Endothelial cell of umbilical vein (primary cell): ENCODE data around the gene TENT4A.

Experiments used
- GATA2 ChIP-seq: IDR thresholded peaks from 2 replicates; pipeline ENCODE4 v1.7.0; 2011; ENCODE audit warnings: low read depth, mild to moderate bottlenecking, moderate library complexity, mixed read lengths, low read length; ENCODE audit not compliant: insufficient read length, insufficient read depth
- POLR2A ChIP-seq: IDR thresholded peaks from 2 replicates; pipeline ENCODE4 v1.6.1; 2012; ENCODE audit warnings: low read depth, mild to moderate bottlenecking, control low read depth, low read length
- POLR2AphosphoS5 ChIP-seq: IDR thresholded peaks from 2 replicates; pipeline ENCODE4 v1.6.1; 2012; ENCODE audit warnings: low read depth, mild to moderate bottlenecking, control low read depth, low read length, moderate library complexity; ENCODE audit not compliant: insufficient read depth
- TF ChIP-seq, protein P1 (sequence below), 2 donors: IDR thresholded peaks; 1 replicate in 1 of 2; 2 replicates in 1 of 2; pipeline ENCODE4 v1.5.1; 2011; ENCODE audit warnings: low read length in 2 of 2, mild to moderate bottlenecking in 2 of 2, moderate library complexity in 2 of 2, control low read depth in 1 of 2, inconsistent platforms in 1 of 2, low read depth in 1 of 2; ENCODE audit not compliant: insufficient read depth in 1 of 2; ENCODE audit errors: extremely low read depth in 1 of 2

DNA sequence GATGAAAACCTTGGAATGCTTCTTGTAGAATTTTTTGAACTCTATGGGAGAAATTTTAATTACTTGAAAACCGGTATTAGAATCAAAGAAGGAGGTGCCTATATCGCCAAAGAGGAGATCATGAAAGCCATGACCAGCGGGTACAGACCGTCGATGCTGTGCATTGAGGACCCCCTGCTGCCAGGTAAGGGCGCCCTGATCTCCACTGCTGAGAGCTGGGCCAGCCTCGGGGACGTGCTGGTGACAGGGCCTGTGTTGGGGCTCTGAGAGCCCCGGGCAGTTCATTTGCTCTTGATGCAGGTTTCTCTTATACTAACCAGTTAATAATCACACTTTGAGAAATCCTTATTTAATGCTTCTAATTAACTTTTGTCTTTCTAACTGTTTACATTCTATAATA is 33.0 kb downstream of the TENT4A start:
- TF ChIP-seq GATA2 = no peak
- TF ChIP-seq POLR2AphosphoS5 = no peak
- TF ChIP-seq, protein P1, sequence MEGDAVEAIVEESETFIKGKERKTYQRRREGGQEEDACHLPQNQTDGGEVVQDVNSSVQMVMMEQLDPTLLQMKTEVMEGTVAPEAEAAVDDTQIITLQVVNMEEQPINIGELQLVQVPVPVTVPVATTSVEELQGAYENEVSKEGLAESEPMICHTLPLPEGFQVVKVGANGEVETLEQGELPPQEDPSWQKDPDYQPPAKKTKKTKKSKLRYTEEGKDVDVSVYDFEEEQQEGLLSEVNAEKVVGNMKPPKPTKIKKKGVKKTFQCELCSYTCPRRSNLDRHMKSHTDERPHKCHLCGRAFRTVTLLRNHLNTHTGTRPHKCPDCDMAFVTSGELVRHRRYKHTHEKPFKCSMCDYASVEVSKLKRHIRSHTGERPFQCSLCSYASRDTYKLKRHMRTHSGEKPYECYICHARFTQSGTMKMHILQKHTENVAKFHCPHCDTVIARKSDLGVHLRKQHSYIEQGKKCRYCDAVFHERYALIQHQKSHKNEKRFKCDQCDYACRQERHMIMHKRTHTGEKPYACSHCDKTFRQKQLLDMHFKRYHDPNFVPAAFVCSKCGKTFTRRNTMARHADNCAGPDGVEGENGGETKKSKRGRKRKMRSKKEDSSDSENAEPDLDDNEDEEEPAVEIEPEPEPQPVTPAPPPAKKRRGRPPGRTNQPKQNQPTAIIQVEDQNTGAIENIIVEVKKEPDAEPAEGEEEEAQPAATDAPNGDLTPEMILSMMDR (IDR thresholded peaks at IDR 0.05; ENCODE audit: extremely low read depth in 1 of 2, insufficient read depth in 1 of 2, low read depth in 1 of 2, low read length in 2 of 2) = no peak
- no peak for TF ChIP-seq POLR2A
